Thoracic aorta (tissue), 2 donors: ENCODE measurements around the gene VMAC. TPM values are rescaled to one million over a fixed set of nuclear protein-coding genes. Genes with fewer than 3 reads are reported as not detected.

Experiments
- ATAC-seq: fragments of 150-250 bp; one replicate; pipeline ENCODE4 v1.8.0; 2017; ENCODE audit warnings: low read depth; ENCODE audit not compliant: insufficient number of reproducible peaks, low FRiP score
- DNase-seq: peaks from one replicate; pipeline ENCODE4 v3.0.0-alpha.2; 2020; ENCODE audit warnings: low spot score
- H3K27ac ChIP-seq, 2 donors: fragments of 200-600 bp; sonication (generic); 1 replicate in 1 of 2; 2 replicates in 1 of 2; pipeline ENCODE4 v1.5.1; 2016; ENCODE audit warnings: mild to moderate bottlenecking in 2 of 2, moderate library complexity in 2 of 2
- H3K27me3 ChIP-seq: fragments of 200-600 bp; sonication (generic); replicated peaks from 2 replicates; pipeline ENCODE4 v1.6.0; 2016; ENCODE audit warnings: mild to moderate bottlenecking; ENCODE audit not compliant: insufficient read depth
- H3K36me3 ChIP-seq: fragments of 200-600 bp; sonication (generic); one replicate; pipeline ENCODE4 v1.5.1; 2016
- H3K4me1 ChIP-seq, 2 donors: fragments of 200-600 bp; sonication (generic); 1 replicate in 1 of 2; 2 replicates in 1 of 2; pipeline versions ENCODE4 v1.5.1 to v1.6.0; 2016; ENCODE audit warnings: low read depth in 2 of 2, mild to moderate bottlenecking in 1 of 2; ENCODE audit not compliant: control insufficient read depth in 1 of 2
- H3K4me3 ChIP-seq: fragments of 200-600 bp; sonication (generic); 2 replicates; pipeline ENCODE4 v1.5.1; 2016; ENCODE audit warnings: mild to moderate bottlenecking
- H3K9me3 ChIP-seq: fragments of 200-600 bp; sonication (generic); 2 replicates; pipeline ENCODE4 v1.5.1; 2016
- total RNA-seq, 2 donors: library from RNA; depleted of rRNA; stranded (reverse); fragments of >200 nt; gene quantifications; one replicate each; pipeline versions ENCODE4 v1.1.0 to v1.2.3, GENCODE V29; 2016
- TF ChIP-seq, protein P1 (sequence below): fragments of 200-600 bp; sonication (generic); IDR thresholded peaks from one replicate; pipeline ENCODE4 v1.5.1; 2019; ENCODE audit warnings: antibody characterized with exemption

Gene VMAC
- total RNA-seq, 2 donors from 2014 or later, result 13.3 to 13.6 TPM

- H3K27ac ChIP-seq, result no peak overlapping the region
- ATAC-seq (no peak), DNase-seq (no peak)
- no peak overlapping the region for H3K4me3 ChIP-seq
- peaks cover under 1 to 4% of the 10 kb centered on the region in 2 donors for H3K4me1 ChIP-seq
- H3K9me3 ChIP-seq, result no peaks in the 10 kb centered on the region
- peaks cover 27% of the 10 kb centered on the region for H3K36me3 ChIP-seq
- TF ChIP-seq, protein P1, sequence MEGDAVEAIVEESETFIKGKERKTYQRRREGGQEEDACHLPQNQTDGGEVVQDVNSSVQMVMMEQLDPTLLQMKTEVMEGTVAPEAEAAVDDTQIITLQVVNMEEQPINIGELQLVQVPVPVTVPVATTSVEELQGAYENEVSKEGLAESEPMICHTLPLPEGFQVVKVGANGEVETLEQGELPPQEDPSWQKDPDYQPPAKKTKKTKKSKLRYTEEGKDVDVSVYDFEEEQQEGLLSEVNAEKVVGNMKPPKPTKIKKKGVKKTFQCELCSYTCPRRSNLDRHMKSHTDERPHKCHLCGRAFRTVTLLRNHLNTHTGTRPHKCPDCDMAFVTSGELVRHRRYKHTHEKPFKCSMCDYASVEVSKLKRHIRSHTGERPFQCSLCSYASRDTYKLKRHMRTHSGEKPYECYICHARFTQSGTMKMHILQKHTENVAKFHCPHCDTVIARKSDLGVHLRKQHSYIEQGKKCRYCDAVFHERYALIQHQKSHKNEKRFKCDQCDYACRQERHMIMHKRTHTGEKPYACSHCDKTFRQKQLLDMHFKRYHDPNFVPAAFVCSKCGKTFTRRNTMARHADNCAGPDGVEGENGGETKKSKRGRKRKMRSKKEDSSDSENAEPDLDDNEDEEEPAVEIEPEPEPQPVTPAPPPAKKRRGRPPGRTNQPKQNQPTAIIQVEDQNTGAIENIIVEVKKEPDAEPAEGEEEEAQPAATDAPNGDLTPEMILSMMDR, result no peak
- no peaks in the 10 kb centered on the region for H3K27me3 ChIP-seq
Observed at GRCh38 chr19:5940260-5941208, 35.9 kb downstream of the VMAC start.

- no peak overlapping the region for H3K27ac ChIP-seq
- peaks cover 0 to 4% of the 10 kb centered on the region in 2 donors for H3K4me1 ChIP-seq
- ATAC-seq, result no peak
- no peaks in the 10 kb centered on the region for H3K27me3 ChIP-seq
- TF ChIP-seq, protein P1, result no peak
- H3K9me3 ChIP-seq, result no peaks in the 10 kb centered on the region
- no peak overlapping the region for H3K4me3 ChIP-seq
- DNase-seq, result no peak
- H3K36me3 ChIP-seq, result peaks cover 27% of the 10 kb centered on the region
Observed at GRCh38 chr19:5941673-5942072, 37.0 kb downstream of the VMAC start.

- Histone ChIP-seq H3K4me3 (no peak overlapping the region), H3K9me3 (no peaks in the 10 kb centered on the region), H3K36me3 (peaks cover 27% of the 10 kb centered on the region), H3K27ac (no peak overlapping the region), H3K27me3 (no peaks in the 10 kb centered on the region), H3K4me1 (peaks cover 3 to 18% of the 10 kb centered on the region in 2 donors)
- TF ChIP-seq, protein P1, result no peak
- no peak for ATAC-seq
- DNase-seq, result no peak
Observed at GRCh38 chr19:5943045-5943444, 38.4 kb downstream of the VMAC start.

GRCh38 chr19:5943623-5944022 is 39.0 kb downstream of the VMAC start:
- TF ChIP-seq, protein P1, result no peak
- H3K4me1 ChIP-seq, result peaks cover 9 to 23% of the 10 kb centered on the region in 2 donors
- peaks cover 27% of the 10 kb centered on the region for H3K36me3 ChIP-seq
- ATAC-seq, result no peak
- H3K27ac ChIP-seq, result no peak overlapping the region
- no peaks in the 10 kb centered on the region for H3K9me3 ChIP-seq
- no peaks in the 10 kb centered on the region for H3K27me3 ChIP-seq
- no peak for DNase-seq
- H3K4me3 ChIP-seq, result no peak overlapping the region

- peaks cover 29 to 58% of the 10 kb centered on the region in 2 donors for H3K4me1 ChIP-seq
- no peaks in the 10 kb centered on the region for H3K9me3 ChIP-seq
- no peak overlapping the region for H3K4me3 ChIP-seq
- TF ChIP-seq, protein P1, result no peak
- no peaks in the 10 kb centered on the region for H3K36me3 ChIP-seq
- no peak for DNase-seq
- H3K27ac ChIP-seq, result no peak overlapping the region
- H3K27me3 ChIP-seq, result no peaks in the 10 kb centered on the region
- no peak for ATAC-seq
Observed at GRCh38 chr19:5947435-5947834, 42.8 kb downstream of the VMAC start.
